Hepatocyte (in vitro differentiated cells): Measurements from ENCODE around the gene NEDD9.

ENCODE experiments used
- CTCF ChIP-seq: fragments of 200-600 bp; sonication (generic); IDR thresholded peaks from 2 replicates; pipeline ENCODE4 v1.5.1; 2016; ENCODE audit warnings: antibody characterized with exemption, mild to moderate bottlenecking; ENCODE audit not compliant: poor library complexity
- EZH2 ChIP-seq: fragments of 200-600 bp; sonication (generic); IDR thresholded peaks from 2 replicates; pipeline ENCODE4 v1.6.1; 2016; ENCODE audit warnings: antibody characterized with exemption, mild to moderate bottlenecking, borderline replicate concordance
- EZH2phosphoT487 ChIP-seq: fragments of 200-600 bp; sonication (generic); IDR thresholded peaks from one replicate; pipeline ENCODE4 v1.6.1; 2018; ENCODE audit warnings: antibody characterized with exemption, mild to moderate bottlenecking, low read depth, moderate library complexity; ENCODE audit not compliant: unreplicated experiment, severe bottlenecking

GRCh38 chr6:11213422-11214021 is 18.9 kb downstream of the NEDD9 start:
- no peak for TF ChIP-seq EZH2
- no peak for TF ChIP-seq CTCF
- no peak for TF ChIP-seq EZH2phosphoT487
